HepG2 (cell line): ENCODE measurements around the gene FAM167B. TPM values are rescaled to one million over a fixed set of nuclear protein-coding genes. Genes with fewer than 3 reads are reported as not detected.

Experiments used
- ATF7 ChIP-seq, 2 experiments: fragments of 450-650 bp in 1 of 2; sonication (generic) in 1 of 2; formaldehyde crosslinking in 1 of 2; IDR thresholded peaks; 2 replicates each; pipeline versions ENCODE4 v1.4.0 to v1.6.1; 2016 to 2020; ENCODE audit warnings: antibody characterized with exemption in 1 of 2, mild to moderate bottlenecking in 1 of 2, missing genetic modification reagents in 1 of 2
- ATRX ChIP-seq: sonication (generic); formaldehyde crosslinking; IDR thresholded peaks from 2 replicates; pipeline ENCODE4 v1.4.0; 2020; ENCODE audit warnings: missing genetic modification reagents, borderline replicate concordance
- TAF1 ChIP-seq: sonication (generic); formaldehyde crosslinking; IDR thresholded peaks from 2 replicates; pipeline ENCODE4 v1.4.0; 2020; ENCODE audit warnings: missing genetic modification reagents
- TFAP4 ChIP-seq: sonication (generic); IDR thresholded peaks from 2 replicates; pipeline ENCODE4 v1.6.1; 2016; ENCODE audit warnings: low read depth, borderline replicate concordance
- THAP8 ChIP-seq: sonication (generic); formaldehyde crosslinking; IDR thresholded peaks from 2 replicates; pipeline ENCODE4 v1.5.1; 2020; ENCODE audit warnings: missing genetic modification reagents, mild to moderate bottlenecking, borderline replicate concordance
- TOPORS ChIP-seq: sonication (generic); formaldehyde crosslinking; IDR thresholded peaks from 2 replicates; pipeline ENCODE4 v1.8.0; 2023; ENCODE audit warnings: mild to moderate bottlenecking, missing genetic modification reagents
- ZNF274 ChIP-seq: sonication (generic); formaldehyde crosslinking; IDR thresholded peaks from 2 replicates; pipeline ENCODE4 v1.5.1; 2020; ENCODE audit warnings: mild to moderate bottlenecking, missing genetic modification reagents
- ZNF724P ChIP-seq: sonication (generic); formaldehyde crosslinking; IDR thresholded peaks from 2 replicates; pipeline ENCODE4 v1.8.0; 2022; ENCODE audit warnings: missing genetic modification reagents, borderline replicate concordance
- ZNF782 ChIP-seq: sonication (generic); formaldehyde crosslinking; IDR thresholded peaks from 2 replicates; pipeline ENCODE4 v1.4.0; 2020; ENCODE audit warnings: missing genetic modification reagents, mild to moderate bottlenecking, borderline replicate concordance
- polyA plus RNA-seq, 8 experiments: library from polyadenylated mRNA; depleted of rRNA in 3 of 8; stranded (reverse) in 7 of 8; unstranded in 1 of 8; fragments of >200 nt; fragmentation: Illumina TruSeq in 4 of 8; extraction: Trizol in 4 of 8; gene quantifications; 2 replicates each; pipeline versions ENCODE4 v1.2.1 to v1.2.3, GENCODE V29; 2011 to 2016; ENCODE audit warnings: low read depth in 4 of 8, missing spikeins in 1 of 8, mixed read lengths in 1 of 8; ENCODE audit not compliant: insufficient read depth in 1 of 8
- total RNA-seq, 5 experiments: library from RNA; depleted of rRNA; stranded (reverse); fragments of >200 nt; fragmentation: Illumina TruSeq; extraction: Trizol; gene quantifications; 2 replicates each; pipeline ENCODE4 v1.2.3, GENCODE V29; 2016; ENCODE audit warnings: low read depth in 1 of 5
- TF ChIP-seq, protein P1 (sequence below), 2 experiments: sonication (generic) in 1 of 2; formaldehyde crosslinking in 1 of 2; IDR thresholded peaks; 2 replicates each; pipeline versions ENCODE4 v1.4.0 to v1.6.1; 2016 to 2020; ENCODE audit warnings: borderline replicate concordance in 1 of 2, low read depth in 1 of 2, mild to moderate bottlenecking in 1 of 2, missing genetic modification reagents in 1 of 2
- TF ChIP-seq, protein P2 (sequence below): sonication (generic); formaldehyde crosslinking; IDR thresholded peaks from 2 replicates; pipeline ENCODE4 v1.5.0; 2020; ENCODE audit warnings: mild to moderate bottlenecking, missing genetic modification reagents
- TF ChIP-seq, protein P3 (sequence below): sonication (generic); formaldehyde crosslinking; IDR thresholded peaks from 2 replicates; pipeline ENCODE4 v1.8.1; 2023; ENCODE audit warnings: mild to moderate bottlenecking, inconsistent platforms, moderate library complexity, missing genetic modification reagents, borderline replicate concordance
- TF ChIP-seq, protein P4 (sequence below): sonication (generic); formaldehyde crosslinking; conservative IDR thresholded peaks from 2 replicates; pipeline ENCODE4 v1.8.0; 2022; ENCODE audit warnings: mild to moderate bottlenecking, moderate library complexity, missing genetic modification reagents

The FAM167B gene
- total and polyA plus RNA-seq, 2 of the 13 experiments (the other 11 are each of a cell fraction or from before 2014, with no cell fraction given): 0.15 to 0.70 TPM

GRCh38 chr1:32205401-32206370 lies 41.3 kb upstream of the FAM167B start, which contains the start of gene IQCC (continued):
- TF ChIP-seq, protein P1, sequence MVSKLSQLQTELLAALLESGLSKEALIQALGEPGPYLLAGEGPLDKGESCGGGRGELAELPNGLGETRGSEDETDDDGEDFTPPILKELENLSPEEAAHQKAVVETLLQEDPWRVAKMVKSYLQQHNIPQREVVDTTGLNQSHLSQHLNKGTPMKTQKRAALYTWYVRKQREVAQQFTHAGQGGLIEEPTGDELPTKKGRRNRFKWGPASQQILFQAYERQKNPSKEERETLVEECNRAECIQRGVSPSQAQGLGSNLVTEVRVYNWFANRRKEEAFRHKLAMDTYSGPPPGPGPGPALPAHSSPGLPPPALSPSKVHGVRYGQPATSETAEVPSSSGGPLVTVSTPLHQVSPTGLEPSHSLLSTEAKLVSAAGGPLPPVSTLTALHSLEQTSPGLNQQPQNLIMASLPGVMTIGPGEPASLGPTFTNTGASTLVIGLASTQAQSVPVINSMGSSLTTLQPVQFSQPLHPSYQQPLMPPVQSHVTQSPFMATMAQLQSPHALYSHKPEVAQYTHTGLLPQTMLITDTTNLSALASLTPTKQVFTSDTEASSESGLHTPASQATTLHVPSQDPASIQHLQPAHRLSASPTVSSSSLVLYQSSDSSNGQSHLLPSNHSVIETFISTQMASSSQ (IDR thresholded peaks at IDR 0.05; ENCODE audit: low read depth): no peak
- TF ChIP-seq, protein P1 (CRISPR knock-in tag; IDR thresholded peaks at IDR 0.05; ENCODE audit: borderline replicate concordance): 0 out of 2 replicates have a peak, but pooled peaks have one; percentile 19
- TF ChIP-seq, protein P2, sequence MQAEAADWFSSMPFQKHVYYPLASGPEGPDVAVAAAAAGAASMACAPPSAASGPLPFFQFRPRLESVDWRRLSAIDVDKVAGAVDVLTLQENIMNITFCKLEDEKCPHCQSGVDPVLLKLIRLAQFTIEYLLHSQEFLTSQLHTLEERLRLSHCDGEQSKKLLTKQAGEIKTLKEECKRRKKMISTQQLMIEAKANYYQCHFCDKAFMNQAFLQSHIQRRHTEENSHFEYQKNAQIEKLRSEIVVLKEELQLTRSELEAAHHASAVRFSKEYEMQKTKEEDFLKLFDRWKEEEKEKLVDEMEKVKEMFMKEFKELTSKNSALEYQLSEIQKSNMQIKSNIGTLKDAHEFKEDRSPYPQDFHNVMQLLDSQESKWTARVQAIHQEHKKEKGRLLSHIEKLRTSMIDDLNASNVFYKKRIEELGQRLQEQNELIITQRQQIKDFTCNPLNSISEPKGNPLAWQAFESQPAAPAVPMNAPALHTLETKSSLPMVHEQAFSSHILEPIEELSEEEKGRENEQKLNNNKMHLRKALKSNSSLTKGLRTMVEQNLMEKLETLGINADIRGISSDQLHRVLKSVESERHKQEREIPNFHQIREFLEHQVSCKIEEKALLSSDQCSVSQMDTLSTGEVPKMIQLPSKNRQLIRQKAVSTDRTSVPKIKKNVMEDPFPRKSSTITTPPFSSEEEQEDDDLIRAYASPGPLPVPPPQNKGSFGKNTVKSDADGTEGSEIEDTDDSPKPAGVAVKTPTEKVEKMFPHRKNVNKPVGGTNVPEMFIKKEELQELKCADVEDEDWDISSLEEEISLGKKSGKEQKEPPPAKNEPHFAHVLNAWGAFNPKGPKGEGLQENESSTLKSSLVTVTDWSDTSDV: 0 out of 2 replicates have a peak, but pooled peaks have one; percentile 51
- TF ChIP-seq, protein P3, sequence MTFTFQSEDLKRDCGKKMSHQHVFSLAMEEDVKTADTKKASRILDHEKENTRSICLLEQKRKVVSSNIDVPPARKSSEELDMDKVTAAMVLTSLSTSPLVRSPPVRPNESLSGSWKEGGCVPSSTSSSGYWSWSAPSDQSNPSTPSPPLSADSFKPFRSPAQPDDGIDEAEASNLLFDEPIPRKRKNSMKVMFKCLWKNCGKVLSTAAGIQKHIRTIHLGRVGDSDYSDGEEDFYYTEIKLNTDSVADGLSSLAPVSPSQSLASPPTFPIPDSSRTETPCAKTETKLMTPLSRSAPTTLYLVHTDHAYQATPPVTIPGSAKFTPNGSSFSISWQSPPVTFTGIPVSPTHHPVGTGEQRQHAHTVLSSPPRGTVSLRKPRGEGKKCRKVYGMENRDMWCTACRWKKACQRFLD (CRISPR knock-in tag): 0 out of 2 replicates have a peak, but pooled peaks have one; percentile 20
- TF ChIP-seq ZNF274 (peak; percentile 13; the same call in 1 of the 2 replicates), THAP8 (CRISPR knock-in tag) (0 out of 2 replicates have a peak, but pooled peaks have one; percentile 31), ATRX (CRISPR knock-in tag) (no peak), TAF1 (CRISPR knock-in tag) (peak; percentile 56; the same call in 1 of the 2 replicates), ZNF782 (no peak; the same call in 1 of the 2 replicates), ATF7 (IDR thresholded peaks at IDR 0.05) (no peak), ATF7 (CRISPR knock-in tag; IDR thresholded peaks at IDR 0.05) (0 out of 2 replicates have a peak, but pooled peaks have one; percentile 23), TOPORS (no peak), TFAP4 (no peak; the same call in 1 of the 2 replicates), ZNF724P (CRISPR knock-in tag) (peak; percentile 80; the same call in 1 of the 2 replicates)
- TF ChIP-seq, protein P4, sequence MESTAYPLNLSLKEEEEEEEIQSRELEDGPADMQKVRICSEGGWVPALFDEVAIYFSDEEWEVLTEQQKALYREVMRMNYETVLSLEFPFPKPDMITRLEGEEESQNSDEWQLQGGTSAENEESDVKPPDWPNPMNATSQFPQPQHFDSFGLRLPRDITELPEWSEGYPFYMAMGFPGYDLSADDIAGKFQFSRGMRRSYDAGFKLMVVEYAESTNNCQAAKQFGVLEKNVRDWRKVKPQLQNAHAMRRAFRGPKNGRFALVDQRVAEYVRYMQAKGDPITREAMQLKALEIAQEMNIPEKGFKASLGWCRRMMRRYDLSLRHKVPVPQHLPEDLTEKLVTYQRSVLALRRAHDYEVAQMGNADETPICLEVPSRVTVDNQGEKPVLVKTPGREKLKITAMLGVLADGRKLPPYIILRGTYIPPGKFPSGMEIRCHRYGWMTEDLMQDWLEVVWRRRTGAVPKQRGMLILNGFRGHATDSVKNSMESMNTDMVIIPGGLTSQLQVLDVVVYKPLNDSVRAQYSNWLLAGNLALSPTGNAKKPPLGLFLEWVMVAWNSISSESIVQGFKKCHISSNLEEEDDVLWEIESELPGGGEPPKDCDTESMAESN (CRISPR knock-in tag): peak; percentile 71; the same call in 1 of the 2 replicates
